NCI-H2227 (cell line): Measurements from ENCODE around the gene GPC1.
"Not testable (repeated sequence)": the region's sequence is repeated elsewhere in the genome, so short reads cannot be mapped to it uniquely, and the experiment has no call there.

ENCODE experiments used
- DNase-seq: peaks from one replicate; lab custom pipeline; 2025; ENCODE audit not compliant: unreplicated experiment; lab: John Stamatoyannopoulos, UW

The GPC1 gene

DNA sequence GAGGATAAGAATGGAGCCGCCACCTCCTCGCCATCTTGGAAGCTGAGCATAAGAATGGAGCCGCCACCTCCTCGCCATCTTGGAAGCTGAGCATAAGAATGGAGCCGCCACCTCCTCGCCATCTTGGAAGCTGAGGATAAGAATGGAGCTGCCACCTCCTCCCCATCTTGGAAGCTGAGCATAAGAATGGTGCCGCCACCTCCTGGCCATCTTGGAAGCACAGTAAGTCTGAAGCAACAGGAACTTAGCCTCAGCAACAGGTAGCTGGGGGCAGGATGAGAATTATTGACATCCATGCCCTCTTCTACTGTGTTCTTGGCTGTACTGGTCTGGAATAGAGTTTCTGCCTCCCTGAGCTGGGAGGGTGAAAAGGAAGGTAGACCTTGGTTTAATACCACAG is 61.6 kb downstream of the GPC1 start:
- not testable (repeated sequence) for DNase-seq

DNA sequence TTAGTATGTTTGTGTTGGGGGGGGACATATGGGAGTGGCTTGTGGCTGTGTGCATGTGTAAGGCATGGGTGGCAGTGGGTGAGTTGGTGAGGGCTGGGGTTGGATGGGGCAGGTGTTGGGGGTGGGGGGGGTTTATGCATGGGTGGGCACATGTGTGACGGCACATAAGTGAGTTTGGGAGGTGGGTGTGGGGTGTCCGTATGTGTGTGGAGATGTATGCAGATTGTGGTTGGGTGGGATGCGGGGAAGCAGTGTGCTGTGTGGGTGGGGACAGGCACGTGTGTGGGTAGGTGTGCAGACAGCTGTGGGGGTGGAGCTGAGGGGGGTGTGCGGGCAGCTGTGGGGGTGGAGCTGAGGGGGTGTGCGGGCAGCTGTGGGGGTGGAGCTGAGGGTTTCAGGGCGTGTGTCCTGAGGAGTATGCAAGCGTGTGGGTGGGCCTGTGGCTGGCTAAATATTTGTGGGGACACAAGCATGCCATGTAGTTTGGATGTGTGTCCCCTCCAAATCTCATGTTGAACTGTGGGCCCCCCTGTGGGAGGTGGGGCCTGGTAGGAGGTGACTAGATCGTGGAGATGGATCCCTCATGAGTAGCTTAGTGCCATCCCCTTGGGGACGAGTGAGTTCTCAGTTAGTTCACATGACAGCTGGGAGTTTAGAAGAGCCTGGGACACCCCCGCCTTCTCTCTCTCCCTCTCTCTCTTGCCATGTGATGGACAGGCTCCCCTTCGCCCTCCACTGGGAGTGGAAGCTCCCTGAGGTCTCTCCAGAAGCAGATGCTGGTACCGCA is 62.9 kb downstream of the GPC1 start:
- DNase-seq, result no peak

DNA sequence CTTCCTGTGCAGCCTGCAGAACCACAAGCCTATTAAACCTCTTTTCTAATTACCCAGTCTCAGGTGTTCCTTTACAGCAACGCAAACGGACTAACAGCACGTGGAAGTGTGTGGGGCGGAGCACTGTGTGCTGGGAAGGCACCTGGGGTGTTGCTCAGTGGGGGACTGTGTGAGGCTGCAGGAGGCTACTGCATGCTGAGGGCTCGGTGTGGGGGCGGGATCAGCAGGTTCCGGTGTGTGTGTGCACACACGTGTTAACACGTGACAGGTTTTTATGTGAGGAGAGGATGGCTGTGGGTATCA is 63.4 kb downstream of the GPC1 start:
- DNase-seq, result no peak

DNA sequence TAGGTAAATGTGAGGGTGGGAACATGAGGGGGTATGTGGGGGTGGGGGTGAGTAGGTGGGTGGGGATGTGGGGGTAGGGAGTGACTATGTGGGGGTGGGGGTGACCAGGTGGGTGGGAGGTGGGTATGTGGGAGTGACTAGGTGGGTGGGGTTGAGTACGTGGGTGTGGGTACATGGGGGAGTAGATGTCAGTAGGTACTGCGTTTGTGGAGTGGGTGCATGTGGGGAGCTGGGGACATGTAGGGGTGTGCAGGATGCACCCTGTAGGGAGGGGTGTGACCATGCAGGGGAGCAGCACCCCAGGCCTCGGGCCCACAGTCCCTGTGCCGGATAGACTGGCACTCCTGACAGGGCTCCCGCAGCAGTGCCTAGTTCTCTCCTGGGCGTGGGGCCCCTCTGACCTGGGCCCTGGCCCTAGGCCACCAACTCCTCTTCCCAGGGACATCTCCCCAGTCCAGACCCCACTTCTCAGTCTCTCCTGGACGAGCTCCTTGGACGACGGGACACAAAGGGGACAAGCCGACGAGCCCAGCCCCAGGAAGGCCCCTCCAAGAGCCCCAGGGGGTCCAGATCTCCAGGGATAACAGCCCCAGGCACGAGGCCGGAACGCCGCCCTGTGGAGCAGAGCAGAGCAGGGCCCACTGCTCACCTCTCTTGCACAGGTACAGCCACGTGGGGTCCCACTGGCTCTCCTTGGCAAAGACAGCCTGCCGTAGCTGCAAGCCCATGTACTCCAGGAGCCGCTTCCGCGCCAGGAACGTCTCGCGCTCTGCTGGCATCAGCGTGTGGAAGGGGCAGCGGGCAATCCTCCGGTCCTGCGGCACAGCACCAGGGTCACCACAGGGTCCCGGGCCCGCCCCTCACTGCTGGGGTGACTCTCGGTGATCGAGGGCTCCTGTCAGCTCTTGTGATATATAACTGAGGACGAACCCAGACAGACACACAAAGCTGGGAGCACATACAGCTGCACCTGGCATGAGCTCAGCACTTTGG is 64.1 kb downstream of the GPC1 start:
- no peak for DNase-seq

DNA sequence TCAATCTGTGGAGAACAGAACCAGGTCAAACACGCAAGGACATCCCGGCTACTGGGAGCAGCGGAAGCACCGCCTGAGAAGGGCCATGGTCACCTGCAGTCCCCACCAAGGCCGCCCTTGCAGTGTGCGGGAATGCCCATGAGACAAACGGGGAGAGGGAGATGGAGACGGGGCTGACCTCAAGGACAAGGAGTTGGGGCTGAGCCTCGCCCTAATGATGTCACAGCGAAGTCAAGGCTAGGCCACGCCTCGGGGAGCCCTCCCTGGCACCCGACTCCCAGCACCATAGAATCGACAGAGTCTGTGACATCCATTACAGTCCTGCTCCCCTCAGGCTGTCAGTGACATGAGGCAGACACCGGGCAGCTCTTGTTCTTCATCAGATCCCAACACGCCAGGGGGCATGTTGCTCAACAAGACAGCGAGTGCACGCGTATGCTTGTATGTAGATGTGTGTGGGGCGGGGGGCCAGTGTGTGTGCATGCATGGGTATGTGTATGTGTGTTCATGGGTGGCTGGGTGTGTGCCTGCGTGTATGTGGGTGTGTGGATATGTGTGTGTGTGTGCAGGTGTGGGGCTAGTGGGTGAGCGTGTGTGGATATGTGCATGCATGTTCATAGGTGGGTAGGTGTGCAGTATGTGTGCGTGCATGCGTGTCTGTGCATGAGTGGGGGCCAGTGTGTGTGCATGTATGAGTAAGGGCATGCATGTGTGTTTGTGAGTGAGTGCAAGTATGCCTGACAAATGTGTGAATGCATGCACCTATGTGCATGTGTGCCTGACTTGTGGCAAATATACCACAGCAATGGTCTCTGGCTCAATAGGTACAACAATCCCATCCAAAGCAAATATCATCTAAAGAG is 65.3 kb downstream of the GPC1 start:
- no peak for DNase-seq

DNA sequence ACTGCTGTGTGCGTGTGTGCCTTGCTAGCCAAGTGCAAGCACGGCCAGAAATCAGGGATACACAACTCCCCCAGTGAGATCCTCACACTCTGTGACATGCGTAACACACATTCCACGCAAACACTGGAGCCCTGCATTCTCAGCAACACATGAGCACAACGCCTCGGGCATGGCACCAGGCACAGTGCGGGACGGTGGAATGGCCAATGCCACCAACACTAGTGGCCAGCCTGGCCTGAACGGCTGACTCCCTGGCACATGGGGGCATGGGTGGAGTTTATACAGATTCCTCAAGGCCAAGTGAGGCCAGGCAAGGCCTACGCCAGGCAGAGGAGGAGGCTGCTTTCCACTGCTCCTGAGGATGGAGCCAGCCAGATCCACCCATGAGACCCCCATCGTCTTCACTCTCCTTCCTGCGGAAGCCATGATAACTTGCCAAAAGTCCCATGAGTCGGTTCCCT is 66.1 kb downstream of the GPC1 start:
- no peak for DNase-seq

DNA sequence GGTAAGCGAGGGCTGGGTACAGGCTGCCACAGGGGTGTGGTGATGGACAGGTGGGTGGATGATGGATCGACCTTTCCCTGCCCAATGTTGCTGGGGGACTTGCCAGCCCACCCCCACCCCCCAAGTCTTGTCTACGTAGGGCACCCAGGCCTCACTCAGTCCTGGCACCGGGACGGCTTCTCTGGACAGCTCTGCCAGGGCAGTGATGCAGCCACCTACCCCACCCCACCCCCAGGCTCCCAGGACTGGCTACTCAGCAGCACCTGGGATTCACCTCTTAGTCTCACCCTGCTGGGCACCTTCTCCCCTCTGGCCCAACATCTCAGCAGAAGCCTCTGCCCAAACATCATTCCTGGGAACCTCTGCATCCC is 66.6 kb downstream of the GPC1 start:
- no peak for DNase-seq

DNA sequence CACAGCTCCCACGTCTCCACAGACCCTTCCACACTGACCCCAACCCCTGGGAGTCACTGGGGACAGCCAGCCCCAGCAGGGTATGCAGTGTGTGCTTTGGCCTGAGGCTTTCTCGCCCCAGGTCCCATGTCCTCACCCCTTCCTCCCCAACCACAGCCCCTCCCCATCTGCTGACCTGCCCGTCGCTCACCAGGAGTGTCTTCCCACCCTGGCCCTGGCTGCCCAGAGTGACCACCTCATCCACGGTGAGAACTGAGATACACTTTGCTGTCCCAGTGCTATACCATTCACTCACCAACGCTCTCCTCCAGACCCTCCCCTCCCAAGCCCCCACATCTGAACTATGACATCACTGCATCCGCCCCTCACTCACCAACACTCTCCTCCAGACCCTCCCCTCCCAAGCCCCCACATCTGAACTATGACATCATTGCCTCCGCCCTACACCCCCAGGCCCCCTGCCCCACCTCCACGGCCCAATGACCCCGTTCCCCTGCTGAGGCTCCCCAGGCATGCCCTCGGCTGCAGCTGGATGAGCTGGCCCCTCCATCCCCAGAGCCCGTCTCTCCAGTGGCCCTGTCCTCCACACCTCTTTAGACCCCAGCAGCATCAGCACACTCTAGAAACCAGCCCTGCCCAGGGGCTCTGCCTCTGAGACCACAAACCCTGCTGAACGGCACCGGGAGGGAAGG is 67.1 kb downstream of the GPC1 start:
- DNase-seq, result no peak

DNA sequence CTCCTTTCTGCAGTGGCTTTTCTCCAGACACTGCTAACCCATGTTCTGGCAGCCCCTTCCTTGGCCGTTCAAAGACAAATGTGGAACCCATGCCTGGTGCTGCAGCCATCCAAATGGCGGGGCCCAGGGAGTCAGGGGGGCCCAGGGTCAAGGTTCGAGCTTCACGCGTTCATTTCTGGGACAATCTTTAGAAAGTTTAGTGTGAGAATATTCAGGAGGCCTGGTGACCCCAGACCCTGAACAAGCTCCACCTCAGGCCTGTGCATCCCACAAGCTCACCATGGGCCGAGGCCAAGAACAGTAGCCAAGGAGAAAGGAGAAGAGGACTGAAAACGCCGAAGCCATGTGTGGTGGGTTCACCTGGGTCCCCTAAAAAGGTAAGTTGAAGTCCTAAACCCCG is 67.9 kb downstream of the GPC1 start:
- DNase-seq, result no peak

DNA sequence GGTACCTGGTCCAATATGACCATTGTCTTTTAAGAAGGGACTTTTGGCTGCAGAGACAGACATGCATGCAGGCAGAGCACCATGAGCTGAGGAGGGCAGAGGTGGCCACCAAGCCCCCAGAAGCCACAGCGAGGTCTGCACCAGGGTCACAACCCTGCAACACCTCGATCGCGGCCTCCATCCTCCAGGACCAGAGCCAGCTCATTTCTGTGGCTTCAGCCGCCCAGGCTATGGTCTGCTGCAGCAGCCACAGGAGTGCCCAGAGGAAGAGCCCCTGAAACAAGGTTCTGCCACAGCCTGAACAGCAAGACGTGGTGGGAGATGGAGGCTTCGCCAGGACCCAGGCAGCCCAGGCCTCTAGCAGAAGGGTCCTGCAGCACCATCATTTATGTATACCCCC is 68.4 kb downstream of the GPC1 start:
- DNase-seq, result no peak

DNA sequence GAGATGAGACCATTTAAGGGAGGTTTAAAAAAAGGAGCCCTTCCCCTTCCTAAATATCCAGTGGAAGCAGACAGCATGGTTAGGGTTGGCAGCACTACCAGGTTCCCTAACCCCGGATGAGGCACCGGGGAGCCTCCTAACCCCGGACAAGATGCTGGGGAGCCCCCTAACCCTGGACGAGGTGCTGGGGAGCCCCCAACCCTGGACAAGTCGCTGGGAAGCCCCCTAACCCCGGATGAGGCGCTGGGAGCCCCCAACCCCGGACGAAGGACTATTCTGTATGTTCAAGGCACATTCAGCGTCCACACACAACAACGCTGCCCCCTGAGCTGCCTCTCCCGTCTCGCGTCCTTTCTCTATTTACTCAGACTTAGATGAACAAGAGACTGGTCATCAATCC is 70.4 kb downstream of the GPC1 start:
- no peak for DNase-seq

DNA sequence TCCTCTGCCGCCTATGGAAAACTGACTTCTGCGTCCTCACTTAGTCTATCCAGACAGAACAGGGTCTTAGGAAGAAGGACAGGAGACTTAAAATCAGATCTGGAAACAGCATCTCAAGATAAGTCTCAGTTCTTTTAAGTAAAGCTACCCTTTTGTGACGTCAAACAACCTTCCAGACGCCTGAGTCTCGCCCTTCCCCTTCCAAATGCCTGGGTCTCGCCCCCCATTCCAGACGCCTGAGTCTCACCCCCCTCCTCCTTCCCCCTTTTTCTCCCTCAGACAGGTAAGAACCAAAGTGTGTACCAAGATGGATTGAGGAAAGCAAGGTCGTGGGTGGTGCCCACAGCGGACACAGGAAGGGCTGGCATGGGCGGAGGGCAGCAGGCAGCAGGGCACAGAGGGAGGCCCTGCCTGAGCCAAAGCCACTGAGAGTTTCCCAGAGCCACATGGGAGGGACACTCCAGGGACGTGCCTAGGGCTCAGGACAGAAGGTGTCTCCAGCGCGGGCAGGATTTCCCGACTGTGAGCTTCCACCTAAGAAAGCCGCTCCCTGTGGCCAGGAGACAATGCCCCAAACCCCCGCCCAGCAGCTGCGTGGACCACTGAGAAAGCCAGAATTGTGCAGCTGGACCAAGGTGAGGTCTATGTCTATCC is 71.1 kb downstream of the GPC1 start:
- DNase-seq, result no peak

DNA sequence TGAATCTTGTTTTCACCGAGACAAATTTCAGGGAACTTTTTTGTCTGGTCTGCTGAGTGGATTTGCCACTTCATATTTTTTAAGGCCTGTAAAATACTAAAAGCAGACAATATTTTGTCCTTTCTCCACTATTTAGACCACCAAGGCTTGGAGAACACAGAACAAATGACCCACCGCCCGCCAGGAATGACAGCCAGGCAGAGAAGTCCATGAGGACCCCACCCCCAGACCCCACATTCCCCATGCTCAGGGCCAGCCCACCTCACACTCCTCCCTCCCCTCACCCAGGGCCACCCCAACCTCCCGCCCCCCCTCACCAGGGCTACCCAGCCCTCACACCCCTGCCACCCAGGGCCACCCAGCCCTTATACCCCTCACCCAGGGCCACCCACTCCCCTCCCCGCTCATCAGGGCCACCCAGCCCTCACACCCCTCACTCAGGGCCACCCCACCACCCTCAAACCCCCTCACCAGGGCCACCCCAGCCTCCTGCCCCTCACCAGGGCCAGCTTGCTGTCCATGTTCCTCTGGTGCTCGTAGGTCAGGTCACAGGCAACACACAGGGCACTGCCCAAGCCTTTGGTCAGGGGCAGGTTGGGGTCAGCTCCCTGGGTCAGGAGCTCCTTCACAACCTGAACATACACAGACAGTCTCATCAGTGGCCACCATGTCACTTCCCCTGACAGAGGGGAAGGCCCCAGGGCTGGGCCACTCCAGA is 71.8 kb downstream of the GPC1 start:
- DNase-seq, result no peak

DNA sequence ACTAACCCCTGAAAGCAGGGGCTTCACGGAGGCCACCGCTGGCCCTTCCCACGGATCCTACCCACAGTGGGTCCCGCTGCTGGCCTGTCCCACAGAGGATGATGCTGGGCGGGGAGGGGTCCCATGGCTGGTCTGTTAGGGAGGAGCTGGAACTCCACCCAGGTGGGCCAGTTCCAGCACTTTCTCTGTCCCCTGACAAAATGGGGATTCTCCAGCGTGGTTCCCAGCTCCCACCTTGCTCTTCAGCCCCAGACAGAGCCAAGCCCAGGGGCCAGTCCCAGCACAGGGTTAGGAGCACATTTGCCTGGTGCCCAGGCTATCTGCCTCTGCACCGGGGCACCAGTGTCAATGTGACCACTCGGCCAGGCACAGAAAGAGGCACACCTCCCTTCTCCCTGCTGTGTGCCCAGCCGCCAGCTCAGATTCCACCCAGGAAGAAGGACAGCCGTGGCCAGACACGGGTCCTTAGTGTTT is 72.4 kb downstream of the GPC1 start:
- no peak for DNase-seq

DNA sequence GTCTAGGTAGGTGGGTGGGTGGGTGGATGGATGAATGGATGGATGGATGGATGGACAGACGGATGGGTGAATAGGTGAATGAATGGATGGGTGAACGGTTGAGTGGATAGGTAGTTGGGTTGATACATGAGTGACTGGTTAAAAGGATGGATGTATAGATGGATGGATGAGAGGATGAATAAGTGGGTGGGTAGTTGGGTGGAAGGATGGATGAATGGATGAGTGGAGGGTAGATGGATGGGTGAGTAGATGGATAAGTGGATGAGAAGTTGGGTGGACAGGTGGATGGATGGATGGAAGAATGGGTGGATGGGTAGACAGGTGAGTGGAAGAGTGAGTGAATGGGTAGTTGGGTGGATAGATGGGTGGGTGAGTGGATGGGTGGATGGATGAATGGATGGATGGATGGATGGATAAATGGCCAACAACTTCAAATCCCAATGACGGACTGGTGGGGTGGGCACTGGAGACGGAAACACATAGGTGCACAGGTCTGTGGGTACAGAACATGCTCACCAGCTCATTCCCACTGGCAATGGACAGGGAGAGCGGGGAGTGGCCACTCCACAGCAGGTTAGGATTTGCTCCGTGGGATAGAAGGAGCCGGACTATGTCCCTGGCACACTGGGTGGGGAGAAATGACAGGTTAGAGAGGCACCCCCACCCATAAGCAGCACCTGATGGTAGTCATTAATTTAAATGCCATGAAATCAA is 73.5 kb downstream of the GPC1 start:
- no peak for DNase-seq

DNA sequence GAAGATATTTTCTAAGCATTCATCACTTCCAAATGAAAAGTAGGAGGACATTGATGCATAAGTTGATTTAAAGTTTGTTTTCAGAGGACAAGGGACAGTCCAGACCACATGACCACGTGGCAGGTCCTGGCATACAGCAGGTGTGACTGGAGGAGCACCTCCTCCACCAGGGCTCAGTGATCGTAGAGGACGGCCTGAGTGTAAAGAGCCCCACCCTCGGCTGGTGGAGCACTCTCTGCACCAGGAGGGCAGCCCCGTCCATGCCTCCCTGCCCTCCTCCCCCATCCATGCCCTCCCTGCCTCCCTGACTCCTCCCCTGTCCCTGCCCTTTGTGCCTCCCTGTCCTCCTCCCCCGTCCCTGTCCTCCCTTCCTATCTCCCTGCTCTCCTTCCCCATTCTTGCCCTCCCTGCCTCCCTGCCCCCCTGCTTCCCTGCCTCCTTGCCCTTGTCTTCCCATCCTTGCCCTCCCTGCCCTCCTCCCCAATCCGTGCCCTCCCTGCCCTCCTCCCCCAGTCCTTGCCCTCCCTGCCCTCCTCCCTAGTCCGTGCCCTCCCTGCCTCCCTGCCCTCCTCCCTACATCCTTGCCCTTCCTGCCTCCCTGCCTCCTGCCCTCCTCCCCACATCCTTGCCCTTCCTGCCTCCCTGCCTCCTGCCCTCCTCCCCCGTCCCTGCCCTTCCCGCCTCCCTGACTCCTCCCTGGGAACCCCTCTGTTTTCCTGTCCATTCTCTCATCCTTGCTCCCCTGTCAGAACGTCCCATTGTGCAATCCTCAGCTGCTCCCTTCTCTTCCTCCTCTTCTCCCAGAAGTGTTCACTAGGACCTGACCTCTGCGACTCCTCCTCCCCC is 74.4 kb downstream of the GPC1 start:
- DNase-seq, result no peak

DNA sequence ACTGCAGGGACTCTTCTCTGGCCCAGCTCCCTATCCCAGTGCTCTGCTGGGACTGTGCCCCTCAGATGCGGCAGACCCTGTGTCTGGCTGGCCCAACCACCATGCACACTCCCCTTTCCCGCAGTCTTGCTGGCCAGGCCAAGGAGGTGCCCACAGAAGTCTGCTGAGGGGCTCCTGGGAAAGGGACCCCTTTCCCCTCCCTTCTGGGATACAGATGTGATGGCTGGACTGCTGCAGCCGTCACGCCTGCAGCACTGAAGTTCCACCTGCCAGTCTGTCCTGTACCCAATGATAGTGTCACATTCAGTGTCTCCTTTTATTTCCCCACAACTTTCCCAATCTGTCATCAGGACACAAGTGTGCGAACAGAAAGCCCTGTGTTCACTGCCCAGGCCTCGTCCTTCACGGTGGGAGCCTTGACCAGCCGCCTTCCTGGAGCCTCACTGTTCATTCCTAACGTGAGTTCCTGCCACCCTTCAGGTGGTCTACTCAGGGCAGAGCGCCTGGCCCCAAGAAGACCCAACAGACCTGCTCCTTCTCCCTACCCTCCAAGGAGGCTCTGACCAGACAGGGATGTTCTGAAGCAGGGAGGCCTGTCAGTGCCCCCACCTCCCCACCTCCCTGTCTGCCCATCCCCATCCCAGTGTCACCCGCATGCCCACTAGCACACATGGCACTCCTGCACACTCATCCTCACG is 75.2 kb downstream of the GPC1 start:
- no peak for DNase-seq
